ENCODE measurements around the gene FAM20A.
"Not testable (repeated sequence)": the region's sequence is repeated elsewhere in the genome, so short reads cannot be mapped to it uniquely, and the experiment has no call there.

FAM20A gene

GRCh38 chr17:68564415-68565111, 36.6 kb downstream of the FAM20A start:
- no peak for DNase-seq (ENCODE audit: low read depth)

- DNase-seq (ENCODE audit: low read depth), result no peak
These were observed 38.4 kb downstream of the FAM20A start for GRCh38 chr17:68562736-68563135.

- no peak for DNase-seq (ENCODE audit: low read depth)
These were observed 40.0 kb downstream of the FAM20A start for GRCh38 chr17:68560966-68561720.

- DNase-seq (ENCODE audit: low read depth), result no peak
These were observed 41.9 kb downstream of the FAM20A start for GRCh38 chr17:68559316-68559715.

- no peak for DNase-seq (ENCODE audit: low read depth)
These were observed 44.6 kb downstream of the FAM20A start for GRCh38 chr17:68556551-68556950.

- no peak for DNase-seq (ENCODE audit: low read depth)
These were observed 56.9 kb downstream of the FAM20A start for GRCh38 chr17:68544111-68544915.

- DNase-seq (ENCODE audit: low read depth), result no peak
These were observed 58.3 kb downstream of the FAM20A start for GRCh38 chr17:68542698-68543463.

- DNase-seq (ENCODE audit: low read depth), result no peak
These were observed 59.4 kb downstream of the FAM20A start for GRCh38 chr17:68541816-68542215.

GRCh38 chr17:68540981-68541380, 60.2 kb downstream of the FAM20A start:
- no peak for DNase-seq (ENCODE audit: low read depth)

- DNase-seq (ENCODE audit: low read depth), result no peak
These were observed 61.4 kb downstream of the FAM20A start for GRCh38 chr17:68539548-68540467.

GRCh38 chr17:68535922-68536321, 65.2 kb downstream of the FAM20A start:
- DNase-seq (ENCODE audit: low read depth), result no peak

- no peak for DNase-seq (ENCODE audit: low read depth)
These were observed 66.5 kb downstream of the FAM20A start for GRCh38 chr17:68534695-68535088.

- no peak for DNase-seq (ENCODE audit: low read depth)
These were observed 67.1 kb downstream of the FAM20A start for GRCh38 chr17:68533887-68534694.

GRCh38 chr17:68532826-68533225, 68.3 kb downstream of the FAM20A start:
- no peak for DNase-seq (ENCODE audit: low read depth)

- DNase-seq (ENCODE audit: low read depth), result no peak
These were observed 69.9 kb downstream of the FAM20A start for GRCh38 chr17:68531252-68531651.

- no peak for DNase-seq (ENCODE audit: low read depth)
These were observed 73.9 kb downstream of the FAM20A start for GRCh38 chr17:68527314-68527713.

- DNase-seq (ENCODE audit: low read depth), result no peak
These were observed 74.6 kb downstream of the FAM20A start for GRCh38 chr17:68526548-68526947.

- DNase-seq (ENCODE audit: low read depth), result no peak
These were observed 78.9 kb downstream of the FAM20A start for GRCh38 chr17:68522266-68522665.

GRCh38 chr17:68519911-68520310, 81.3 kb downstream of the FAM20A start:
- no peak for DNase-seq (ENCODE audit: low read depth)

- not testable (repeated sequence) for DNase-seq (ENCODE audit: low read depth)
These were observed 82.1 kb downstream of the FAM20A start for GRCh38 chr17:68519051-68519450.

Measured in stimulated activated CD4-positive, alpha-beta T cell treated with anti-CD3 and anti-CD28 coated beads, Interleukin-2, amount 100 ng/mL, for 4 hours (primary cell).